HPDE6-E6E7 (cell line): ENCODE results near the gene SPRR1A.

ENCODE experiments used
- DNase-seq: peaks from one replicate; pipeline ENCODE4 v3.0.0; 2011; ENCODE audit warnings: missing footprints; ENCODE audit errors: extremely low spot score

SPRR1A gene, protein sequence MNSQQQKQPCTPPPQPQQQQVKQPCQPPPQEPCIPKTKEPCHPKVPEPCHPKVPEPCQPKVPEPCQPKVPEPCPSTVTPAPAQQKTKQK

DNA sequence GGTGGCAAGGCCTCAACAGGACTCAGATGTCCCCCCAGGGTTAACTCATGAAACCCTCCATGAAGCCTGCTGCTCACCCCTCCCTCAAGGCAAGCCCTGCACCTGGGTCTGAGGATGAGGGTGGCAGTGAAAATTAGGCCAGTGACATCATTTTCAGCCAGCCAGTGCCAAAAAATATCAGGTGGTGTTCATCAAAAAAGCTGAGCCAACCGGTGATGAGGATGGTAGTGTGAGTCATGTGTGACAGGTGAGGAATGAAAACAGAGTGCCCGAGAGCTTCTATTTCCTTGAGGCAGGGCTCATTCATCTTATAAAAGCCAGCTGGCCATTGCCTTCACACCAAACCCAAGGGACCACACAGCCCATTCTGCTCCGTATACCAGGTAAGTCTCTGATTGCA is at the start of gene SPRR1A:
SPRR1A (plus strand) TSS at position 339 of the 400 bp plus-strand sequence. CDS start 1,150 bp downstream, outside the sequence.
- peak; percentile 49 for DNase-seq

- DNase-seq, result no peak
These were observed 43.3 kb upstream of the SPRR1A start for GRCh38 chr1:152940614-152941013.

- peak; percentile 84 for DNase-seq
These were observed 42.7 kb upstream of the SPRR1A start for GRCh38 chr1:152941037-152941711.

DNA sequence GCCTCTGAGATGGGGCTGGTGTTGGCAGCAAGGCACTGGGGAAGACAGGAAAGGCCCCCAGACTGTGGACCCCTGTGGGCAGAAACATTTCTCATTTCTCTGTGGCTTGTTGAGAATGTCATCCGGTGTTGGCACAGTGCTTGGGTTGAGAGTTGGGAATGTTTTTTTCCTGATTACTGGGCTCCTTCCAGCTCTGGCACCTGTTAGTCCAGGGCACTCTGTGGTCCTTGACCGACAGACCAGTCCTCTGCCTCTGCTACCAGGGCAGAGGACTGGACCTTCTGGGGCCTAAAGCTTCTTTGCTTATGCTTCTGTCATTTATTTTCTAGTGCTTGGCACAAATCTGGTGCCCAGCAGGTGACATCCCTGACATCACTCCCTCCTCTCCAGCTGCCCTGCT is 41.7 kb upstream of the SPRR1A start:
- DNase-seq, result no peak

DNA sequence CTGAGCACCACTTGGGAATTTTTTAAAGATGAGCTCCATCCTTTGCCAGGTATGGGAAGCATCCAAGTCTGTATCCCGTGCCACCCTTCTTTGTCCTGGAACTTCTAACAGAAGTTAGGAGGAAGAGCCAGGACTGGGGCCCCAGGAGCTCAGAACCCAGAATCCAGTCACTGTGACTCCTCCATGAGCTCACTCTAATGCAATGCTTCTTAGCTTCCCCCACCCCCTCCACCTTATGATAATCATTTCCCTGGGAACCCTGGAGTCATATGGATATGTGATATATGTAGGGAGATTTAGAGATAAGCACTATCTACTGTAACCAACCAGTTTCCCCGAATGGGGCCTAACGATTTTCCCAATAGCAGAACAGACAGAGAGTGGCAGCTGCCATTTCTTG is 37.6 kb upstream of the SPRR1A start:
- DNase-seq, result no peak

- DNase-seq, result no peak
These were observed 37.1 kb upstream of the SPRR1A start, which contains the start of gene SPRR5 for GRCh38 chr1:152946651-152947256. Gene SPRR5, plus strand, starts transcription at chr1:152947206. Its CDS starts 1,349 bp downstream, at chr1:152948555.

DNA sequence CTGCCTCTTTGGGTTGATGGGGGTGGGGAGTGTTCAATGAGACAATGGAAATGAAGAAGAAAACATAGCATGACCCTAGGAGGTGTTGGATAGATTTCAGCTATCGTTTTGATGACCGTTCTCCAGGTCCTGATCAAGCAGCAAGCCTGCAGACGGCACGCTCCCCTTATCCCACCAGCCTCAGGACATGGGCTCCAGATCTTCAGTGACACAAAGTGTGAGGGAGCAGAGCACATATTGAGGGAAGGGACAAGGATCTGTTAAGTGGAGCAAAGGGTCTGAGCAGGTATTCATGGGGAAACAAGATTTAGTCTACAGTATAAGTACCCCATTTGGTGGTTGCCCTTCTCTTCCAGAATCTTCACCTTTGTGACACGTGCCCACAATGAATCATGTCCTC is 32.2 kb upstream of the SPRR1A start:
- DNase-seq, result no peak

GRCh38 chr1:152953761-152954160 is 30.1 kb upstream of the SPRR1A start:
- DNase-seq, result peak; percentile 82

DNA sequence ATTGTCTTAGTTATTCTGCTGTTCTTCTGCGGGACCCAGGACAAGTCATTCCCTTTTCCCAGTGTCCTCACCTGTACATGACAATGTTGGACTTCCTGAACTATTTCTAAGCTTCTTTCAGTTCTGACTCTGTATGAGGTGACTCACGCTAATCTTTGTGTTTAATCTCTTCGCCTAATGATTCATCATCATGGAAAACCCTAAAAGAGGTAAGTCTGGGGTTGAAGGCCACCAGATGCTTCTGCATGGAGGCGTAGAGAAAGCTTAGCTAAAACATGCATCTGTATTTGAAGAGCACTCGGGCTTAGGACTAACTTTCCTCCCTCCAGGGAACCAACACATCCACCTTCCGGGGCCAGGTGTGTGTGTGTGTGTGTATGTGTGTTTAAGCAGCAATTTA is 29.4 kb upstream of the SPRR1A start:
- peak; percentile 65 for DNase-seq

GRCh38 chr1:152957561-152957960 is 26.3 kb upstream of the SPRR1A start:
- DNase-seq, result no peak

GRCh38 chr1:152959273-152959672 is 24.6 kb upstream of the SPRR1A start:
- no peak for DNase-seq

DNA sequence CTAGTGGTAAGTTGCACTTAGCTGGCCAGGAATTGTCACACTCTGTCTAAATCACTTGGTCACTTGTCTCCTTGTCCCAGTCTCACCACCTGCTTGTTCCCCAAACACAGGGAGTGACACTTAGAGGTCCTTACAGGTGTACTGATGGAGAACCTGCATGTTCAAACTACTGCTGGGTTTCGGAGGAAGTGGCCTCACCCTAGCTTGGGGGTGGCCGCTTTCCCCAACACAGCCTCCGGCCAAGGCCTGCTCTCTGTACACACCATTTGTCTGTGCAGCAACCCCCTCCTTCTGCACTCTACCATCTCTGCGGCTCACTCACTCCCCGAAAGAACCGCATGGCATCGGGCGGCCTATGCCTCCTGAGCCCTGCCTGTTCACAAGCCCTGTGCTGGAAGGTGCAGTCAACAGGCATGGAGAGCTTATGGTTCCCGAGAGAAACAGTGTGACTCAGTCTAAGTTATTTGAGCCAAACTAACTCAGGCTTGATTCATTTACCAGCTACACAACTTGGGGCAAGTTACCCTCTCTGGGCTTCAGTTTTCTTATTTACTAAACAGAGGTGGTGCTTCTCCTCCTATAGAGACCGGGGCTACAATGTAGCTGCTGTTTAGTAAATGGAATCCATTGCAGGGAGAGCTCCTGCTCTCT is 24.0 kb upstream of the SPRR1A start:
- no peak for DNase-seq

GRCh38 chr1:152960452-152961044 is 23.3 kb upstream of the SPRR1A start:
- DNase-seq, result no peak

DNA sequence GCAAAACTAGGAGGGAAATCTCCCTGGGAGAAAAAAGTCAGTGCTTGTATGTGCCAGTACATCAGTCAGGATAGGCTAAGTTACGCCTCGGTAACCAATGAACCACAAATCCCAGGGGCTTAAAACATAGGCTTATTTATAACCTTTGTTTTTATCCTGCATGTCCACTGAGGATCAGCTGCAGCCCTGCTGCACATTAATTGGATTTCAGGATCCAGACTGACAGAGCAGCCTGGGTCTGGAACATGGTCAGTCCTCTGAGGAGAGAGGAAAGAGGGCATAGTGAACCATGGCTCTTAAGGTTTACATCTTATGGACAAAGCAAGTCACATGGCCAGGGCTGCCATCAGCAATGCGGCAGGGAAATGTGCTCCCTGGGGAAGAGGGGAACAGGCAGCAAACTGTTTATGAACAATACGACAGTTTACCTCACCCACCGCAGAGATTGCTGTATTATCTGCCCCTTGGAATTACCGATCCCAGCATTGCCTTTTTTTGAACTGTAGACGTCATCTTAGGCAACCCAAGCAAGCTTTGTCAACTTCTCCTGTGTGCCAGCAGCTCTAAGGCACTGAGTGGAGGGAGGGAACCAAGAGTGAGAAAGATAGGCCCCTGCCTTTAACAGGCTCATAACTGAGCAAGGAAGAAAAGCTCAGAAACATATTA is 22.5 kb upstream of the SPRR1A start:
- no peak for DNase-seq

- DNase-seq, result no peak
These were observed 20.9 kb upstream of the SPRR1A start for GRCh38 chr1:152962876-152963415.

GRCh38 chr1:152964536-152964935 is 19.3 kb upstream of the SPRR1A start:
- no peak for DNase-seq

DNA sequence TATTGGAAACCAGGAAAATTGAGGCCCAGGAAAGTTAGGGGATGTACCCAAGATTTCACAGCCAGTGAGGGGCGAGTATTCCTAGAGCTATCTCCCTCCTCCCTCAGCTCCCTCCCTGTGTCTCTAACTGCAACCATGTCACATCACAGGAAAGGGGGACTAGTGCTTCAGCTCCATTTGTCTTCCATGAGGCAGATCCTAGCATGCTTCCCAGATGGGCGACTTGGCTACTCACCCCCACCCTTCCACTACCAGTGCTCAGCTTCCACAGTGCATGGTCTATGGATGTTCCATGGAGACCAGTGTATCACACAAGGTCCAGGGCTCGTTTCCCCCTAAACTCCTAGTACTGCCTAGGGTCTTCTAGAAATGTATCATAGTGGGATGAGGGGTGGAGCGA is 18.0 kb upstream of the SPRR1A start:
- no peak for DNase-seq

- peak; percentile 91 for DNase-seq
These were observed 16.7 kb upstream of the SPRR1A start for GRCh38 chr1:152967201-152967600.

DNA sequence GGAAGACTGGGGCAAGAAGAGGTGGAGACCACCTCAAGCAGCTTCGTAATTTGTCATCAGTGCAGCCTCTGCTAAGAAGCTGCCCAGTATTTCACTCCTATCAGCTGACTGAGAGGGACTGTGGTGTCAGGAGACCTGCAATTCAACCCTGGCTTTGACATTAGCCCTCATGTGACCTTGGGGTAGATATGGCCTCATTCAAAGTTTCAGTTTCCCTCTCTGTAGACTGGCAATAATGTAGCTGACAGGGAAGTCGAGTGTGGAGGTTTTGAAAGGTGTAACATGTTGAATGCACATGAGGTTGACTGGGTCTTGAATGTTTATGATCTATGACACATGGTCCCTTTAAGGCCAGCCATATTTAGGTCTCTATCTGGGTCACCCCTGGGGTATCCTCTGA is 15.6 kb upstream of the SPRR1A start:
- DNase-seq, result no peak

GRCh38 chr1:152969036-152969435 is 14.8 kb upstream of the SPRR1A start:
- no peak for DNase-seq

DNA sequence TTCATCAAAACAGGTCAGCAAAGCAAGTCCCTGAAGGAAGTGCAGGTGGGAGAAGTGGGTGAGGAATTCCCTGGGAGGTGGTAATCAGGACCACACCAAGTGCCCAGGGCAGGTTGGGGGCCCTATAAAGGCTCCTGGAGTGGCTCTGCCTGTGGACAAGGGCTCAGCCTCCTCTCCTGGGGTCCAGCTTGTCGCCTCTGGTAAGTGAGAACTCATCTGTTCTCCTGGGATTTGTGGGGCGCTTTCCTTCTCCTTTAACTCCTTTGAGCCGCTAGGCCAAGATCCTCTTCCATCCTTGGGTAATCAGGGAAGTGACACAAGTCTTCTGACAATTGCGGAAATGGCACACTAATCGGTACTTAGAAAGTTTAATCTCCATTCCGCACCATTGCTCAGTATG is 13.4 kb upstream of the SPRR1A start, which contains the start of gene SPRR4:
SPRR4 (plus strand) TSS at position 154 of the 400 bp plus-strand sequence. CDS start 1,243 bp downstream, outside the sequence.
- DNase-seq, result no peak
